OCI-LY7 (cell line): ENCODE data around the gene NRCAM. TPM values are rescaled to one million over a fixed set of nuclear protein-coding genes. Genes with fewer than 3 reads are reported as not detected.

ENCODE experiments used
- BruUV-seq: library from RNA; stranded (reverse); fragments of 400-500 nt; replicated peaks from 2 replicates; lab custom pipeline; 2021; lab: Mats Ljungman, UMichigan
- CTCF ChIA-PET: fragments of 300-600 bp; sonication (Branson Sonifier 250); formaldehyde crosslinking; loops from one replicate; lab custom pipeline; 2022; ENCODE audit warnings: antibody characterized with exemption; ENCODE audit not compliant: unreplicated experiment; lab: Charles Lee
- POLR2A ChIA-PET: fragments of 300-600 bp; sonication (Branson Sonifier 250); formaldehyde crosslinking; loops from one replicate; lab custom pipeline; 2022; ENCODE audit warnings: antibody characterized with exemption; lab: Charles Lee
- DNase-seq: peaks from one replicate; pipeline ENCODE4 v3.0.0-alpha.2; 2015; ENCODE audit warnings: low spot score
- H2AFZ ChIP-seq: fragments of 200-600 bp; sonication (generic), shearing (Covaris generic); 2 replicates; pipeline ENCODE4 v1.6.1; 2014; ENCODE audit warnings: mild to moderate bottlenecking, antibody characterized with exemption, low read length, moderate library complexity
- H3K27ac ChIP-seq: fragments of 200-600 bp; sonication (generic); 2 replicates; pipeline ENCODE4 v1.5.1; 2014; ENCODE audit warnings: mixed run types, low read depth, mild to moderate bottlenecking, moderate library complexity, low read length, inconsistent platforms; ENCODE audit not compliant: poor library complexity, severe bottlenecking
- H3K36me3 ChIP-seq: fragments of 200-600 bp; sonication (generic); 2 replicates; pipeline ENCODE4 v1.6.1; 2014; ENCODE audit warnings: mild to moderate bottlenecking, antibody characterized with exemption, low read length, moderate library complexity, mixed read lengths; ENCODE audit not compliant: insufficient read depth
- H3K4me1 ChIP-seq: fragments of 200-600 bp; sonication (generic); 2 replicates; pipeline ENCODE4 v1.5.1; 2014; ENCODE audit warnings: mild to moderate bottlenecking, low read length; ENCODE audit not compliant: insufficient read depth, poor library complexity, severe bottlenecking
- H3K4me2 ChIP-seq: fragments of 200-600 bp; sonication (generic); 2 replicates; pipeline ENCODE4 v1.6.1; 2014; ENCODE audit warnings: mild to moderate bottlenecking, low read length
- H3K4me3 ChIP-seq: fragments of 200-600 bp; sonication (generic); 2 replicates; pipeline ENCODE4 v1.5.1; 2014; ENCODE audit warnings: mild to moderate bottlenecking, low read depth, low read length; ENCODE audit not compliant: poor library complexity, severe bottlenecking
- H3K79me2 ChIP-seq: fragments of 200-600 bp; sonication (generic); 2 replicates; pipeline ENCODE4 v1.6.1; 2016; ENCODE audit warnings: low read depth, mild to moderate bottlenecking, low read length, moderate library complexity, mixed read lengths; ENCODE audit not compliant: insufficient read depth
- H3K9me2 ChIP-seq: fragments of 200-600 bp; sonication (generic); 2 replicates; pipeline ENCODE4 v1.6.1; 2016; ENCODE audit warnings: mild to moderate bottlenecking, low read length, mixed read lengths; ENCODE audit not compliant: insufficient read depth
- H3K9me3 ChIP-seq: fragments of 200-600 bp; sonication (generic); 2 replicates; pipeline ENCODE4 v1.6.1; 2014; ENCODE audit warnings: mild to moderate bottlenecking, mixed run types, low read length, mixed read lengths
- H4K20me1 ChIP-seq: fragments of 200-600 bp; sonication (generic); 2 replicates; pipeline ENCODE4 v1.6.1; 2014; ENCODE audit warnings: mild to moderate bottlenecking, antibody characterized with exemption, low read length, moderate library complexity, mixed read lengths; ENCODE audit not compliant: insufficient read depth
- CTCF ChIP-seq: fragments of 200-600 bp; sonication (generic); conservative IDR thresholded peaks from 2 replicates; pipeline ENCODE4 v1.5.1; 2014; ENCODE audit warnings: mild to moderate bottlenecking, antibody characterized with exemption, low read length, moderate library complexity, mixed read lengths
- EZH2phosphoT487 ChIP-seq: fragments of 200-600 bp; sonication (generic); IDR thresholded peaks from 2 replicates; pipeline ENCODE4 v1.6.1; 2018; ENCODE audit warnings: low read depth, borderline replicate concordance, mild to moderate bottlenecking, mixed run types, antibody characterized with exemption, low read length, moderate library complexity, mixed read lengths
- intact Hi-C: fragments of 100-400 bp; cut with micrococcal nuclease; formaldehyde crosslinking; loops from one replicate; pipeline ENCODE4 v1.10.0; 2022; ENCODE audit not compliant: unreplicated experiment
- total RNA-seq, 2 experiments: library from RNA; depleted of rRNA in 1 of 2; stranded (reverse); fragments of >200 nt in 1 of 2; shearing (Covaris generic) in 1 of 2; gene quantifications; 2 replicates each; pipeline ENCODE4 v1.2.3, GENCODE V29; 2014 to 2022

Gene NRCAM
- total RNA-seq, 2 experiments from 2014 or later = not detected

GRCh38 chr7:108406222-108406890 is 49.9 kb downstream of the NRCAM start:
- H4K20me1 ChIP-seq = no peaks in the 10 kb centered on the region; the same call in 1 of the 2 replicates
- H2AFZ ChIP-seq = no peak overlapping the region
- intact Hi-C loops = no loop called here
- H3K27ac ChIP-seq = no peak overlapping the region
- H3K79me2 ChIP-seq = no peaks in the 10 kb centered on the region
- H3K4me1 ChIP-seq = no peaks in the 10 kb centered on the region
- DNase-seq = no peak
- no TSS peak for BruUV-seq
- TF ChIP-seq CTCF = no peak
- TF ChIP-seq EZH2phosphoT487 = no peak
- no peak overlapping the region for H3K4me2 ChIP-seq
- H3K4me3 ChIP-seq = no peak overlapping the region
- H3K9me3 ChIP-seq = no peaks in the 10 kb centered on the region
- H3K9me2 ChIP-seq = no peaks in the 10 kb centered on the region
- POLR2A ChIA-PET = no interaction called here
- CTCF ChIA-PET = no interaction called here
- H3K36me3 ChIP-seq = no peaks in the 10 kb centered on the region

GRCh38 chr7:108404509-108405420 is 51.5 kb downstream of the NRCAM start:
- Histone ChIP-seq H3K9me2 (no peaks in the 10 kb centered on the region), H3K27ac (no peak overlapping the region), H3K79me2 (no peaks in the 10 kb centered on the region), H3K4me3 (no peak overlapping the region), H3K4me1 (no peaks in the 10 kb centered on the region), H2AFZ (no peak overlapping the region), H3K4me2 (no peak overlapping the region), H3K9me3 (no peaks in the 10 kb centered on the region), H3K36me3 (no peaks in the 10 kb centered on the region), H4K20me1 (no peaks in the 10 kb centered on the region; the same call in 1 of the 2 replicates)
- TF ChIP-seq EZH2phosphoT487 = no peak
- no peak for TF ChIP-seq CTCF
- BruUV-seq = no TSS peak
- intact Hi-C loops = no loop called here
- ChIA-PET POLR2A (interaction anchor here (0.6 kb wide), 1 partner anchor 50 kb away, joined by 4 read pairs; no protein-coding TSS in a partner anchor), CTCF (no interaction called here)
- no peak for DNase-seq
